Left lung (tissue), 10 donors: ENCODE data around the gene B3GAT3. TPM values are rescaled to one million over a fixed set of nuclear protein-coding genes. Genes with fewer than 3 reads are reported as not detected.

Experiments
- ATAC-seq: fragments of 200-7000 bp; cut with Tn5 transposase; one replicate; pipeline ENCODE4 v1.9.1; 2020; ENCODE audit warnings: moderate library complexity
- DNase-seq, 4 donors: peaks; one replicate each; pipeline ENCODE4 v3.0.0-alpha.2; 2013 to 2020
- H3K27ac ChIP-seq, 2 donors: fragments of 200-600 bp; sonication (generic) in 1 of 2; one replicate each; pipeline versions ENCODE4 v1.5.0 to v1.8.0; 2020 to 2021
- H3K27me3 ChIP-seq, 2 donors: fragments of 200-600 bp; sonication (generic) in 1 of 2; one replicate each; pipeline versions ENCODE4 v1.5.0 to v1.8.0; 2020 to 2021
- H3K36me3 ChIP-seq, 2 donors: fragments of 200-600 bp; sonication (generic) in 1 of 2; one replicate each; pipeline versions ENCODE4 v1.5.0 to v1.8.0; 2020 to 2021
- H3K4me1 ChIP-seq, 2 donors: fragments of 200-600 bp; one replicate each; pipeline ENCODE4 v1.8.0; 2021
- H3K4me3 ChIP-seq, 2 donors: fragments of 200-600 bp; sonication (generic) in 1 of 2; one replicate each; pipeline versions ENCODE4 v1.5.0 to v1.8.0; 2020 to 2021; ENCODE audit warnings: mild to moderate bottlenecking in 1 of 2
- H3K9me3 ChIP-seq, 2 donors: fragments of 200-600 bp; sonication (generic) in 1 of 2; one replicate each; pipeline versions ENCODE4 v1.5.0 to v1.8.0; 2020 to 2021
- CTCF ChIP-seq, 2 donors: fragments of 200-600 bp; sonication (generic) in 1 of 2; IDR thresholded peaks; one replicate each; pipeline versions ENCODE4 v1.5.0 to v1.8.0; 2021; ENCODE audit warnings: antibody characterized with exemption in 2 of 2
- intact Hi-C, 2 donors: fragments of 100-400 bp; cut with DNase I; formaldehyde crosslinking; loops; one replicate each; pipeline versions ENCODE4 v1.11.2 to v1.14.2; 2022
- polyA plus RNA-seq, 6 donors: library from polyadenylated mRNA; unstranded; fragments of 120-200 nt; gene quantifications; one replicate each; pipeline ENCODE4 v1.2.1, GENCODE V29; 2013; ENCODE audit not compliant: insufficient read length in 6 of 6
- total RNA-seq, 2 donors: library from RNA; stranded (reverse); fragmentation: NEBNext Ultra II Directional; extraction: Animal tissue kit (Norgen Biotek cat#: 25700); gene quantifications; one replicate each; pipeline ENCODE4 v1.2.1, GENCODE V29; 2021
- donor health status: DM: no; HTN: yes; CAD: no.
- donor health status: DM: no; HTN: no; CAD: no.

Gene B3GAT3
- total and polyA plus RNA-seq, 8 donors: 19.0 to 46.2 (median 26.7) TPM

GRCh38 chr11:62610403-62610802 lies 11.4 kb downstream of the B3GAT3 start:
- Histone ChIP-seq H3K27ac (no peak overlapping the region), H3K4me1 (peaks cover 11 to 60% of the 10 kb centered on the region in 2 donors), H3K4me3 (no peak overlapping the region), H3K36me3 (peaks cover 0 to 61% of the 10 kb centered on the region in 2 donors), H3K9me3 (no peaks in the 10 kb centered on the region), H3K27me3 (no peaks in the 10 kb centered on the region)
- no peak for TF ChIP-seq CTCF (IDR thresholded peaks at IDR 0.05)
- ATAC-seq (no peak), DNase-seq (no peak)
- intact Hi-C loops: no loop called here

- Histone ChIP-seq H3K4me3 (no peak overlapping the region), H3K27me3 (no peaks in the 10 kb centered on the region), H3K9me3 (no peaks in the 10 kb centered on the region), H3K36me3 (peaks cover 0 to 68% of the 10 kb centered on the region in 2 donors), H3K4me1 (peaks cover 11 to 51% of the 10 kb centered on the region in 2 donors), H3K27ac (no peak overlapping the region)
- intact Hi-C loops: no loop called here
- ATAC-seq (no peak), DNase-seq (peak in 1 of 4 donors; percentile 55)
- TF ChIP-seq CTCF (IDR thresholded peaks at IDR 0.05): no peak
Measured at GRCh38 chr11:62608776-62609175, 13.0 kb downstream of the B3GAT3 start.

- Histone ChIP-seq H3K9me3 (no peaks in the 10 kb centered on the region), H3K4me1 (peaks cover 16 to 48% of the 10 kb centered on the region in 2 donors), H3K27ac (peak overlapping the region in 1 of 2 donors; percentile 13), H3K4me3 (no peak overlapping the region), H3K36me3 (peaks cover 0 to 68% of the 10 kb centered on the region in 2 donors), H3K27me3 (no peaks in the 10 kb centered on the region)
- intact Hi-C loops: no loop called here
- no peak for TF ChIP-seq CTCF (IDR thresholded peaks at IDR 0.05)
- DNase-seq: peak in 1 of 4 donors; percentile 10
- ATAC-seq: no peak
Measured at GRCh38 chr11:62607714-62608113, 14.1 kb downstream of the B3GAT3 start.

- Histone ChIP-seq H3K9me3 (no peaks in the 10 kb centered on the region), H3K27ac (no peak overlapping the region), H3K4me1 (peaks cover 11 to 46% of the 10 kb centered on the region in 2 donors), H3K4me3 (no peak overlapping the region), H3K27me3 (no peaks in the 10 kb centered on the region), H3K36me3 (peaks cover 0 to 71% of the 10 kb centered on the region in 2 donors)
- DNase-seq (peak in 1 of 4 donors; percentile 47), ATAC-seq (no peak)
- intact Hi-C loops: no loop called here
- no peak for TF ChIP-seq CTCF (IDR thresholded peaks at IDR 0.05)
Measured at GRCh38 chr11:62605902-62606301, 15.9 kb downstream of the B3GAT3 start.

GRCh38 chr11:62605467-62605866 lies 16.3 kb downstream of the B3GAT3 start:
- H3K9me3 ChIP-seq: no peaks in the 10 kb centered on the region
- no peak for ATAC-seq
- peaks cover 0 to 67% of the 10 kb centered on the region in 2 donors for H3K36me3 ChIP-seq
- H3K4me1 ChIP-seq: peaks cover 8 to 44% of the 10 kb centered on the region in 2 donors
- H3K4me3 ChIP-seq: no peak overlapping the region
- DNase-seq: peak in 1 of 4 donors; percentile 47
- intact Hi-C loops: no loop called here
- H3K27me3 ChIP-seq: no peaks in the 10 kb centered on the region
- H3K27ac ChIP-seq: no peak overlapping the region
- TF ChIP-seq CTCF (IDR thresholded peaks at IDR 0.05): no peak
